PC-9 (cell line): ENCODE results near the gene FBXO33. TPM values are rescaled to one million over a fixed set of nuclear protein-coding genes. Genes with fewer than 3 reads are reported as not detected.

Experiments used
- BruUV-seq: library from RNA; stranded (reverse); fragments of 400-500 nt; replicated peaks from 2 replicates; lab custom pipeline; 2021; lab: Mats Ljungman, UMichigan
- CTCF ChIA-PET: fragments of 300-600 bp; sonication (Branson Sonifier 250); formaldehyde crosslinking; loops from one replicate; lab custom pipeline; 2022; ENCODE audit warnings: antibody characterized with exemption; lab: Charles Lee
- POLR2A ChIA-PET: fragments of 300-600 bp; sonication (Branson Sonifier 250); formaldehyde crosslinking; loops from one replicate; lab custom pipeline; 2022; ENCODE audit warnings: antibody characterized with exemption; ENCODE audit not compliant: unreplicated experiment; lab: Charles Lee
- DNase-seq, 2 experiments: peaks; one replicate each; pipeline versions ENCODE4 v3.0.0 to v3.0.0-alpha.2; 2015 to 2022; ENCODE audit warnings: mixed read lengths in 1 of 2
- H2AFZ ChIP-seq: fragments of 200-600 bp; sonication (generic); 2 replicates; pipeline ENCODE4 v1.8.1; 2017; ENCODE audit warnings: antibody characterized with exemption
- H3F3A ChIP-seq: fragments of 200-600 bp; sonication (generic); 2 replicates; pipeline ENCODE4 v1.8.1; 2017; ENCODE audit warnings: antibody characterized with exemption, mild to moderate bottlenecking, low read depth; ENCODE audit not compliant: insufficient read depth
- H3K27ac ChIP-seq: fragments of 200-600 bp; sonication (generic); 2 replicates; pipeline ENCODE4 v1.6.1; 2016; ENCODE audit warnings: mixed run types
- H3K27me3 ChIP-seq: fragments of 200-600 bp; sonication (generic); 2 replicates; pipeline ENCODE4 v1.6.1; 2016; ENCODE audit warnings: low read depth, mixed run types; ENCODE audit not compliant: insufficient read depth
- H3K36me3 ChIP-seq: fragments of 200-600 bp; sonication (generic); 2 replicates; pipeline ENCODE4 v1.6.1; 2016; ENCODE audit warnings: low read depth, mixed run types
- H3K4me1 ChIP-seq: fragments of 200-600 bp; sonication (generic); replicated peaks from 2 replicates; pipeline ENCODE4 v1.6.1; 2016; ENCODE audit warnings: mixed run types; ENCODE audit not compliant: insufficient read depth
- H3K4me2 ChIP-seq: fragments of 200-600 bp; sonication (generic); 2 replicates; pipeline ENCODE4 v1.6.1; 2017; ENCODE audit warnings: mixed run types
- H3K4me3 ChIP-seq: fragments of 200-600 bp; sonication (generic); 2 replicates; pipeline ENCODE4 v1.6.1; 2016; ENCODE audit warnings: mixed run types
- H3K79me2 ChIP-seq: fragments of 200-600 bp; sonication (generic); 2 replicates; pipeline ENCODE4 v1.6.1; 2017; ENCODE audit warnings: low read depth, mixed run types
- H3K9me2 ChIP-seq: fragments of 200-600 bp; sonication (generic); 2 replicates; pipeline ENCODE4 v1.8.1; 2017; ENCODE audit warnings: mild to moderate bottlenecking; ENCODE audit not compliant: insufficient read depth
- H3K9me3 ChIP-seq: fragments of 200-600 bp; sonication (generic); 2 replicates; pipeline ENCODE4 v1.8.1; 2016; ENCODE audit warnings: low read depth; ENCODE audit not compliant: insufficient read depth
- H4K20me1 ChIP-seq: fragments of 200-600 bp; sonication (generic); 2 replicates; pipeline ENCODE4 v1.8.1; 2017; ENCODE audit not compliant: insufficient read depth
- CTCF ChIP-seq: fragments of 200-600 bp; sonication (generic); conservative IDR thresholded peaks from 2 replicates; pipeline ENCODE4 v1.6.1; 2017; ENCODE audit warnings: mixed run types, antibody characterized with exemption, mild to moderate bottlenecking, moderate library complexity
- EZH2 ChIP-seq: fragments of 200-600 bp; sonication (generic); IDR thresholded peaks from 2 replicates; pipeline ENCODE4 v1.8.0; 2017; ENCODE audit warnings: antibody characterized with exemption, low read depth
- intact Hi-C: fragments of 100-400 bp; cut with micrococcal nuclease; formaldehyde crosslinking; loops from one replicate; pipeline ENCODE4 v1.10.0; 2022; ENCODE audit not compliant: unreplicated experiment
- total RNA-seq: library from RNA; stranded (reverse); gene quantifications from 2 replicates; pipeline ENCODE4 v1.2.3, GENCODE V29; 2021

The FBXO33 gene
- total RNA-seq, 1 experiment from 2014 or later: 9.0 TPM

GRCh38 chr14:39425947-39426346 is 6.3 kb downstream of the FBXO33 start:
- Histone ChIP-seq H3K4me2 (no peak overlapping the region), H3K4me1 (peaks cover 7% of the 10 kb centered on the region; the same call in 1 of the 2 replicates), H2AFZ (no peak overlapping the region), H4K20me1 (no peaks in the 10 kb centered on the region), H3K27me3 (no peaks in the 10 kb centered on the region), H3K9me2 (no peaks in the 10 kb centered on the region), H3K36me3 (no peaks in the 10 kb centered on the region), H3K9me3 (no peaks in the 10 kb centered on the region), H3F3A (no peaks in the 10 kb centered on the region), H3K79me2 (peaks cover 28% of the 10 kb centered on the region), H3K27ac (no peak overlapping the region), H3K4me3 (no peak overlapping the region)
- no TSS peak for BruUV-seq
- intact Hi-C loops: loop anchor here (1.0 kb wide), 1 partner anchor 319 kb away; no protein-coding TSS in a partner anchor
- ChIA-PET POLR2A (interaction anchor here (0.6 kb wide), 2 partner anchors 317 to 555 kb away, joined by 3 to 5 read pairs; no protein-coding TSS in a partner anchor), CTCF (interaction anchor here (0.6 to 1.0 kb wide), 3 partner anchors 132 to 323 kb away, joined by 3 read pairs; partner anchors contain the start of gene SEC23A)
- DNase-seq: no peak
- no peak for TF ChIP-seq EZH2
- TF ChIP-seq CTCF: no peak

GRCh38 chr14:39423793-39424192 is 8.4 kb downstream of the FBXO33 start:
- H3K36me3 ChIP-seq: no peaks in the 10 kb centered on the region
- no peaks in the 10 kb centered on the region for H3K9me2 ChIP-seq
- H3K4me3 ChIP-seq: no peak overlapping the region
- BruUV-seq: no TSS peak
- intact Hi-C loops: no loop called here
- no peaks in the 10 kb centered on the region for H3K9me3 ChIP-seq
- no peak for DNase-seq
- no peaks in the 10 kb centered on the region for H3K27me3 ChIP-seq
- H3K27ac ChIP-seq: no peak overlapping the region
- no peaks in the 10 kb centered on the region for H4K20me1 ChIP-seq
- H2AFZ ChIP-seq: no peak overlapping the region
- ChIA-PET CTCF (no interaction called here), POLR2A (no interaction called here)
- H3K4me1 ChIP-seq: no peaks in the 10 kb centered on the region; the same call in 1 of the 2 replicates
- TF ChIP-seq EZH2 (no peak), CTCF (no peak)
- 0 out of 2 replicates have a peak, but pooled peaks cover 8% of the 10 kb centered on the region for H3K79me2 ChIP-seq
- no peak overlapping the region for H3K4me2 ChIP-seq
- no peaks in the 10 kb centered on the region for H3F3A ChIP-seq

- ChIA-PET POLR2A (no interaction called here), CTCF (no interaction called here)
- H3K27ac ChIP-seq: no peak overlapping the region
- no peaks in the 10 kb centered on the region for H3K9me3 ChIP-seq
- DNase-seq: no peak
- no peak overlapping the region for H3K4me2 ChIP-seq
- no peaks in the 10 kb centered on the region for H4K20me1 ChIP-seq
- no peaks in the 10 kb centered on the region; the same call in 1 of the 2 replicates for H3K4me1 ChIP-seq
- no peak overlapping the region for H3K4me3 ChIP-seq
- H3F3A ChIP-seq: no peaks in the 10 kb centered on the region
- BruUV-seq: no TSS peak
- H2AFZ ChIP-seq: no peak overlapping the region
- TF ChIP-seq EZH2 (no peak), CTCF (no peak)
- no peaks in the 10 kb centered on the region for H3K36me3 ChIP-seq
- H3K9me2 ChIP-seq: no peaks in the 10 kb centered on the region
- H3K27me3 ChIP-seq: no peaks in the 10 kb centered on the region
- intact Hi-C loops: no loop called here
- 0 out of 2 replicates have a peak, but pooled peaks cover 2% of the 10 kb centered on the region for H3K79me2 ChIP-seq
Measured at GRCh38 chr14:39422243-39422642, 10.0 kb downstream of the FBXO33 start.
